ENCODE measurements around the gene VPS33B. TPM values are rescaled to one million over a fixed set of nuclear protein-coding genes. Genes with fewer than 3 reads are reported as not detected.

VPS33B gene
- total and polyA plus RNA-seq, 2 of the 13 experiments (the other 11 are each of a cell fraction or from before 2014, with no cell fraction given), result 15.8 to 16.5 TPM

DNA sequence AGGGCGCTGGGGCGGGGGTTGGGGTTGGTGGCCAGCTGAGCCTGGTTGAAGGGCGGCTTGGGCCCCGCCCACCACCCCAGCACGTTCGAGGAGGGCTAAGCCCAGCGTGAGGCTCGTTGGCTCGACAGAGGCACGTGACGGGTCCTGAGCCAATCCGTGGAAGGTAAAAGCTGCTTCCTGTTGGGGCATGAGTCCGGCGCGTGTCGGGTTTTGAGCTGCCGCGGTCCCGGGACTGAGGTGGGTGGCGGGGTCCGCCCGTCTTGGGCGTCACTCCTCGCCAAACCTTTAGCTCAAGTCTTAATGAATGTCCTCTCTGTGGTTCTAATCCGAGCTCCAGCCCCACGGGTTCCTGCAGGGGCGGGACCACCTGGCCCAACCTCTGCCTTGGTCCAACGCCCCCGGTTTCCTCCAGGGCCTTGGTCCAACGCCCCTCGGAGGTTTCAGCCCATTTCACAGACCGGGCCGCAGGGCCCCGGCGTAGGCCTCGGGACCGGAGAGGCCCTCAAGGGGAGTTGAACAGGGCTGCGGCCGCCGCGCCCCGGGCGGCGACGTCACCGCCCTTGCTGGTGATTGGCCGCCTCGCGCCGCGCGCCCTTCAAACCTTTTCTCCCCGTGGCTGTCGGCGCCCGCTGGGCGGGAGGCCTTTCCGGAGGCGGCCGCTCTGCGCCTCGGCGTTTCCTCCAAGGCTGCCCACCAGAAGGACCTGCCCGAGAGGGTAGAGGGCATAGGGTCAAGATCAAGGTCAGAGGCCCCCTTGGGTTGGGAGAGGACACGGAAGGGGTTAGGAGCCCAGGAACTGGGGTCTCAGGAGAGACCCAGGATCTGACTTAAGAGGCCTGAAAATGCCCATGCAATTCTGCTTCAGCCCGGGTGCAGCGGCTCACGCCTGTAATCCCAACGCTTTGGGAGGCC lies 67.4 kb downstream of the VPS33B start, which contains the start of gene RCCD1 (continued):
- TF ChIP-seq NR1H2 (CRISPR knock-in tag; IDR thresholded peaks at IDR 0.05; ENCODE audit: borderline replicate concordance, low read depth), result peak; percentile 77; the same call in 1 of the 2 replicates
- TF ChIP-seq, protein P1, sequence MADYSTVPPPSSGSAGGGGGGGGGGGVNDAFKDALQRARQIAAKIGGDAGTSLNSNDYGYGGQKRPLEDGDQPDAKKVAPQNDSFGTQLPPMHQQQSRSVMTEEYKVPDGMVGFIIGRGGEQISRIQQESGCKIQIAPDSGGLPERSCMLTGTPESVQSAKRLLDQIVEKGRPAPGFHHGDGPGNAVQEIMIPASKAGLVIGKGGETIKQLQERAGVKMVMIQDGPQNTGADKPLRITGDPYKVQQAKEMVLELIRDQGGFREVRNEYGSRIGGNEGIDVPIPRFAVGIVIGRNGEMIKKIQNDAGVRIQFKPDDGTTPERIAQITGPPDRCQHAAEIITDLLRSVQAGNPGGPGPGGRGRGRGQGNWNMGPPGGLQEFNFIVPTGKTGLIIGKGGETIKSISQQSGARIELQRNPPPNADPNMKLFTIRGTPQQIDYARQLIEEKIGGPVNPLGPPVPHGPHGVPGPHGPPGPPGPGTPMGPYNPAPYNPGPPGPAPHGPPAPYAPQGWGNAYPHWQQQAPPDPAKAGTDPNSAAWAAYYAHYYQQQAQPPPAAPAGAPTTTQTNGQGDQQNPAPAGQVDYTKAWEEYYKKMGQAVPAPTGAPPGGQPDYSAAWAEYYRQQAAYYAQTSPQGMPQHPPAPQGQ (CRISPR knock-in tag; IDR thresholded peaks at IDR 0.05; ENCODE audit: borderline replicate concordance), result no peak
- 0 out of 2 replicates have a peak, but pooled peaks have one; percentile 55 for TF ChIP-seq TP53 (CRISPR knock-in tag; conservative IDR thresholded peaks at IDR 0.05)
- TF ChIP-seq, protein P2, sequence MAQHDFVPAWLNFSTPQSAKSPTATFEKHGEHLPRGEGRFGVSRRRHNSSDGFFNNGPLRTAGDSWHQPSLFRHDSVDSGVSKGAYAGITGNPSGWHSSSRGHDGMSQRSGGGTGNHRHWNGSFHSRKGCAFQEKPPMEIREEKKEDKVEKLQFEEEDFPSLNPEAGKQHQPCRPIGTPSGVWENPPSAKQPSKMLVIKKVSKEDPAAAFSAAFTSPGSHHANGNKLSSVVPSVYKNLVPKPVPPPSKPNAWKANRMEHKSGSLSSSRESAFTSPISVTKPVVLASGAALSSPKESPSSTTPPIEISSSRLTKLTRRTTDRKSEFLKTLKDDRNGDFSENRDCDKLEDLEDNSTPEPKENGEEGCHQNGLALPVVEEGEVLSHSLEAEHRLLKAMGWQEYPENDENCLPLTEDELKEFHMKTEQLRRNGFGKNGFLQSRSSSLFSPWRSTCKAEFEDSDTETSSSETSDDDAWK (CRISPR knock-in tag; IDR thresholded peaks at IDR 0.05), result no peak
- no peak for TF ChIP-seq FOXK2 (IDR thresholded peaks at IDR 0.05)
- TF ChIP-seq, protein P3, sequence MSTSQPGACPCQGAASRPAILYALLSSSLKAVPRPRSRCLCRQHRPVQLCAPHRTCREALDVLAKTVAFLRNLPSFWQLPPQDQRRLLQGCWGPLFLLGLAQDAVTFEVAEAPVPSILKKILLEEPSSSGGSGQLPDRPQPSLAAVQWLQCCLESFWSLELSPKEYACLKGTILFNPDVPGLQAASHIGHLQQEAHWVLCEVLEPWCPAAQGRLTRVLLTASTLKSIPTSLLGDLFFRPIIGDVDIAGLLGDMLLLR (CRISPR knock-in tag; IDR thresholded peaks at IDR 0.05), result peak; percentile 77
- no peak for TF ChIP-seq RFX1 (IDR thresholded peaks at IDR 0.05)
- TF ChIP-seq, protein P4, sequence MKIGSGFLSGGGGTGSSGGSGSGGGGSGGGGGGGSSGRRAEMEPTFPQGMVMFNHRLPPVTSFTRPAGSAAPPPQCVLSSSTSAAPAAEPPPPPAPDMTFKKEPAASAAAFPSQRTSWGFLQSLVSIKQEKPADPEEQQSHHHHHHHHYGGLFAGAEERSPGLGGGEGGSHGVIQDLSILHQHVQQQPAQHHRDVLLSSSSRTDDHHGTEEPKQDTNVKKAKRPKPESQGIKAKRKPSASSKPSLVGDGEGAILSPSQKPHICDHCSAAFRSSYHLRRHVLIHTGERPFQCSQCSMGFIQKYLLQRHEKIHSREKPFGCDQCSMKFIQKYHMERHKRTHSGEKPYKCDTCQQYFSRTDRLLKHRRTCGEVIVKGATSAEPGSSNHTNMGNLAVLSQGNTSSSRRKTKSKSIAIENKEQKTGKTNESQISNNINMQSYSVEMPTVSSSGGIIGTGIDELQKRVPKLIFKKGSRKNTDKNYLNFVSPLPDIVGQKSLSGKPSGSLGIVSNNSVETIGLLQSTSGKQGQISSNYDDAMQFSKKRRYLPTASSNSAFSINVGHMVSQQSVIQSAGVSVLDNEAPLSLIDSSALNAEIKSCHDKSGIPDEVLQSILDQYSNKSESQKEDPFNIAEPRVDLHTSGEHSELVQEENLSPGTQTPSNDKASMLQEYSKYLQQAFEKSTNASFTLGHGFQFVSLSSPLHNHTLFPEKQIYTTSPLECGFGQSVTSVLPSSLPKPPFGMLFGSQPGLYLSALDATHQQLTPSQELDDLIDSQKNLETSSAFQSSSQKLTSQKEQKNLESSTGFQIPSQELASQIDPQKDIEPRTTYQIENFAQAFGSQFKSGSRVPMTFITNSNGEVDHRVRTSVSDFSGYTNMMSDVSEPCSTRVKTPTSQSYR (CRISPR knock-in tag; IDR thresholded peaks at IDR 0.05; ENCODE audit: borderline replicate concordance), result no peak
- no peak for TF ChIP-seq EED (CRISPR knock-in tag; IDR thresholded peaks at IDR 0.05)
- no peak for TF ChIP-seq FLYWCH1 (CRISPR knock-in tag; IDR thresholded peaks at IDR 0.05)
- TF ChIP-seq EP300 (IDR thresholded peaks at IDR 0.05; ENCODE audit: low read depth in 2 of 2, low read length in 2 of 2), result peak in 1 of 2 experiments; percentile 20; a peak in 1 of 4 replicates
- 0 out of 2 replicates have a peak, but pooled peaks have one; percentile 13 for TF ChIP-seq EP300 (CRISPR knock-in tag; IDR thresholded peaks at IDR 0.05; ENCODE audit: borderline replicate concordance)
- TF ChIP-seq, protein P5, sequence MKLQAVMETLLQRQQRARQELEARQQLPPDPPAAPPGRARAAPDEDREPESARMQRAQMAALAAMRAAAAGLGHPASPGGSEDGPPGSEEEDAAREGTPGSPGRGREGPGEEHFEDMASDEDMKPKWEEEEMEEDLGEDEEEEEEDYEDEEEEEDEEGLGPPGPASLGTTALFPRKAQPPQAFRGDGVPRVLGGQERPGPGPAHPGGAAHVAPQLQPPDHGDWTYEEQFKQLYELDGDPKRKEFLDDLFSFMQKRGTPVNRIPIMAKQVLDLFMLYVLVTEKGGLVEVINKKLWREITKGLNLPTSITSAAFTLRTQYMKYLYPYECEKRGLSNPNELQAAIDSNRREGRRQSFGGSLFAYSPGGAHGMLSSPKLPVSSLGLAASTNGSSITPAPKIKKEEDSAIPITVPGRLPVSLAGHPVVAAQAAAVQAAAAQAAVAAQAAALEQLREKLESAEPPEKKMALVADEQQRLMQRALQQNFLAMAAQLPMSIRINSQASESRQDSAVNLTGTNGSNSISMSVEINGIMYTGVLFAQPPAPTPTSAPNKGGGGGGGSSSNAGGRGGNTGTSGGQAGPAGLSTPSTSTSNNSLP (IDR thresholded peaks at IDR 0.05; ENCODE audit: low read depth, low read length), result no peak
- TF ChIP-seq KDM1A (CRISPR knock-in tag; IDR thresholded peaks at IDR 0.05), result 0 out of 2 replicates have a peak, but pooled peaks have one; percentile 56
- TF ChIP-seq SETDB1 (CRISPR knock-in tag; IDR thresholded peaks at IDR 0.05; ENCODE audit: borderline replicate concordance), result no peak
- TF ChIP-seq ZNF101 (CRISPR knock-in tag; IDR thresholded peaks at IDR 0.05; ENCODE audit: borderline replicate concordance, low read depth), result no peak
- TF ChIP-seq STAG1 (CRISPR knock-in tag; IDR thresholded peaks at IDR 0.05), result no peak
- TF ChIP-seq ZNF598 (CRISPR knock-in tag; IDR thresholded peaks at IDR 0.05; ENCODE audit: borderline replicate concordance), result 0 out of 2 replicates have a peak, but pooled peaks have one; percentile 63
